GM23338 (cell line): ENCODE data around the gene GDAP1L1. TPM values are rescaled to one million over a fixed set of nuclear protein-coding genes. Genes with fewer than 3 reads are reported as not detected.

Experiments used
- ATAC-seq: fragments of 200-7000 bp; cut with Tn5 transposase; 3 replicates; pipeline ENCODE4 v1.9.1; 2020
- DNase-seq: peaks from one replicate; pipeline ENCODE4 v3.0.0-alpha.2; 2015; ENCODE audit warnings: low spot score
- H2AFZ ChIP-seq: fragments of 200-600 bp; sonication (generic); 2 replicates; pipeline ENCODE4 v1.8.0; 2016; ENCODE audit warnings: antibody characterized with exemption, mild to moderate bottlenecking, moderate library complexity
- H3F3A ChIP-seq: fragments of 200-600 bp; sonication (generic); replicated peaks from 2 replicates; pipeline ENCODE4 v1.8.0; 2017; ENCODE audit warnings: antibody characterized with exemption, mixed run types, low read depth
- H3K27ac ChIP-seq: fragments of 200-600 bp; sonication (generic); 2 replicates; pipeline ENCODE4 v1.6.1; 2016; ENCODE audit warnings: low read depth
- H3K27me3 ChIP-seq: fragments of 200-600 bp; sonication (generic); 2 replicates; pipeline ENCODE4 v1.8.0; 2016; ENCODE audit warnings: mild to moderate bottlenecking, mixed run types, moderate library complexity; ENCODE audit not compliant: insufficient read depth
- H3K36me3 ChIP-seq: fragments of 200-600 bp; sonication (generic); 2 replicates; pipeline ENCODE4 v1.8.0; 2016; ENCODE audit warnings: mild to moderate bottlenecking; ENCODE audit not compliant: insufficient read depth
- H3K4me1 ChIP-seq: fragments of 200-600 bp; sonication (generic); 2 replicates; pipeline ENCODE4 v1.8.0; 2016; ENCODE audit warnings: mild to moderate bottlenecking, moderate library complexity; ENCODE audit not compliant: insufficient read depth
- H3K4me2 ChIP-seq: fragments of 200-600 bp; sonication (generic); 2 replicates; pipeline ENCODE4 v1.7.1; 2017; ENCODE audit warnings: mixed run types
- H3K4me3 ChIP-seq: fragments of 200-600 bp; sonication (generic); 2 replicates; pipeline ENCODE4 v1.6.1; 2016; ENCODE audit warnings: mixed run types
- H3K79me2 ChIP-seq: fragments of 200-600 bp; sonication (generic); replicated peaks from 2 replicates; pipeline ENCODE4 v1.8.0; 2017; ENCODE audit warnings: mild to moderate bottlenecking; ENCODE audit not compliant: insufficient read depth
- H3K9me2 ChIP-seq: fragments of 200-600 bp; sonication (generic); 2 replicates; pipeline ENCODE4 v1.8.0; 2017; ENCODE audit not compliant: insufficient read depth
- H4K20me1 ChIP-seq: fragments of 200-600 bp; sonication (generic); replicated peaks from 2 replicates; pipeline ENCODE4 v1.8.0; 2017; ENCODE audit warnings: mild to moderate bottlenecking; ENCODE audit not compliant: insufficient read depth
- H3K27ac Mint-ChIP-seq: 2 replicates; pipeline ENCODE4 v1.8.0; 2020; ENCODE audit warnings: inconsistent platforms, mild to moderate bottlenecking, moderate library complexity, mixed read lengths
- H3K27me3 Mint-ChIP-seq: 3 replicates; pipeline ENCODE4 v1.8.0; 2022; ENCODE audit warnings: low read depth, mild to moderate bottlenecking, moderate library complexity, mixed read lengths, inconsistent platforms; ENCODE audit not compliant: insufficient read depth, poor library complexity
- H3K36me3 Mint-ChIP-seq: 3 replicates; pipeline ENCODE4 v1.8.0; 2021; ENCODE audit warnings: low read depth, mild to moderate bottlenecking, inconsistent platforms, moderate library complexity, mixed read lengths
- H3K4me1 Mint-ChIP-seq: 3 replicates; pipeline ENCODE4 v1.8.0; 2020; ENCODE audit warnings: mild to moderate bottlenecking, inconsistent platforms, mixed read lengths
- H3K4me3 Mint-ChIP-seq: 3 replicates; pipeline ENCODE4 v1.8.0; 2021; ENCODE audit warnings: moderate library complexity, mild to moderate bottlenecking, inconsistent platforms, mixed read lengths
- H3K9me3 Mint-ChIP-seq: 3 replicates; pipeline ENCODE4 v1.8.0; 2020; ENCODE audit warnings: moderate library complexity, mild to moderate bottlenecking, inconsistent platforms, mixed read lengths
- CREB1 ChIP-seq: fragments of 250-450 bp; sonication (Bioruptor Pico); IDR thresholded peaks from 2 replicates; pipeline ENCODE4 v1.5.0; 2020; ENCODE audit warnings: low read depth, mild to moderate bottlenecking, moderate library complexity
- ETS1 ChIP-seq: IDR thresholded peaks from 2 replicates; pipeline ENCODE4 v1.6.1; 2016; ENCODE audit warnings: antibody characterized with exemption
- JUNB ChIP-seq: IDR thresholded peaks from one replicate; pipeline ENCODE4 v1.6.1; 2016; ENCODE audit warnings: antibody characterized with exemption; ENCODE audit not compliant: unreplicated experiment
- POLR2AphosphoS5 ChIP-seq: IDR thresholded peaks from 2 replicates; pipeline ENCODE4 v1.6.1; 2016; ENCODE audit warnings: antibody characterized with exemption, low read depth
- ZNF114 ChIP-seq: fragments of 250-450 bp; sonication (Bioruptor Pico); IDR thresholded peaks from 2 replicates; pipeline ENCODE4 v1.5.0; 2020; ENCODE audit warnings: mild to moderate bottlenecking, moderate library complexity
- polyA plus RNA-seq: library from polyadenylated mRNA; unstranded; fragments of >200 nt; fragmentation: Nextera tagmentation; extraction: Ambion mirVana; gene quantifications from 2 replicates; pipeline ENCODE4 v1.2.1, GENCODE V29; 2016
- total RNA-seq: library from RNA; depleted of rRNA; stranded (reverse); fragments of >200 nt; shearing (Covaris generic); gene quantifications from 2 replicates; pipeline ENCODE4 v1.2.3, GENCODE V29; 2014
- TF ChIP-seq, protein P1 (sequence below): IDR thresholded peaks from one replicate; pipeline ENCODE4 v1.6.1; 2018; ENCODE audit warnings: antibody characterized with exemption; ENCODE audit not compliant: unreplicated experiment
- TF ChIP-seq, protein P2 (sequence below): fragments of 250-450 bp; sonication (Bioruptor Pico); IDR thresholded peaks from 2 replicates; pipeline ENCODE4 v1.5.0; 2020; ENCODE audit warnings: mild to moderate bottlenecking, moderate library complexity

Gene GDAP1L1
- total and polyA plus RNA-seq, 2 experiments from 2014 or later = 4.5 to 11.2 TPM

GRCh38 chr20:44209686-44210405, 37.3 kb upstream of the GDAP1L1 start:
- Mint-ChIP-seq H3K27ac (peak overlapping the region; percentile 98), H3K9me3 (no peaks in the 10 kb centered on the region; the same call in 2 of the 3 replicates), H3K27me3 (peaks cover 11% of the 10 kb centered on the region), H3K36me3 (peaks cover 11% of the 10 kb centered on the region), H3K4me3 (peak overlapping the region; percentile 98), H3K4me1 (peaks cover 31% of the 10 kb centered on the region; the same call in 2 of the 3 replicates)
- peak; percentile 42 for ATAC-seq
- TF ChIP-seq, protein P1, sequence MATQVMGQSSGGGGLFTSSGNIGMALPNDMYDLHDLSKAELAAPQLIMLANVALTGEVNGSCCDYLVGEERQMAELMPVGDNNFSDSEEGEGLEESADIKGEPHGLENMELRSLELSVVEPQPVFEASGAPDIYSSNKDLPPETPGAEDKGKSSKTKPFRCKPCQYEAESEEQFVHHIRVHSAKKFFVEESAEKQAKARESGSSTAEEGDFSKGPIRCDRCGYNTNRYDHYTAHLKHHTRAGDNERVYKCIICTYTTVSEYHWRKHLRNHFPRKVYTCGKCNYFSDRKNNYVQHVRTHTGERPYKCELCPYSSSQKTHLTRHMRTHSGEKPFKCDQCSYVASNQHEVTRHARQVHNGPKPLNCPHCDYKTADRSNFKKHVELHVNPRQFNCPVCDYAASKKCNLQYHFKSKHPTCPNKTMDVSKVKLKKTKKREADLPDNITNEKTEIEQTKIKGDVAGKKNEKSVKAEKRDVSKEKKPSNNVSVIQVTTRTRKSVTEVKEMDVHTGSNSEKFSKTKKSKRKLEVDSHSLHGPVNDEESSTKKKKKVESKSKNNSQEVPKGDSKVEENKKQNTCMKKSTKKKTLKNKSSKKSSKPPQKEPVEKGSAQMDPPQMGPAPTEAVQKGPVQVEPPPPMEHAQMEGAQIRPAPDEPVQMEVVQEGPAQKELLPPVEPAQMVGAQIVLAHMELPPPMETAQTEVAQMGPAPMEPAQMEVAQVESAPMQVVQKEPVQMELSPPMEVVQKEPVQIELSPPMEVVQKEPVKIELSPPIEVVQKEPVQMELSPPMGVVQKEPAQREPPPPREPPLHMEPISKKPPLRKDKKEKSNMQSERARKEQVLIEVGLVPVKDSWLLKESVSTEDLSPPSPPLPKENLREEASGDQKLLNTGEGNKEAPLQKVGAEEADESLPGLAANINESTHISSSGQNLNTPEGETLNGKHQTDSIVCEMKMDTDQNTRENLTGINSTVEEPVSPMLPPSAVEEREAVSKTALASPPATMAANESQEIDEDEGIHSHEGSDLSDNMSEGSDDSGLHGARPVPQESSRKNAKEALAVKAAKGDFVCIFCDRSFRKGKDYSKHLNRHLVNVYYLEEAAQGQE = peak; percentile 55
- no peak for TF ChIP-seq ZNF114 (CRISPR knock-in tag)
- Histone ChIP-seq H3F3A (no peaks in the 10 kb centered on the region), H3K4me1 (peaks cover 15% of the 10 kb centered on the region), H3K4me3 (peak overlapping the region; percentile 92), H3K27ac (peak overlapping the region; percentile 98), H3K4me2 (peak overlapping the region; percentile 86), H3K27me3 (no peaks in the 10 kb centered on the region), H4K20me1 (peaks cover 21% of the 10 kb centered on the region), H3K79me2 (peaks cover 61% of the 10 kb centered on the region), H3K36me3 (peaks cover 7% of the 10 kb centered on the region), H2AFZ (no peak overlapping the region), H3K9me2 (no peaks in the 10 kb centered on the region)
- DNase-seq = peak; percentile 64

- Histone ChIP-seq H3K79me2 (peaks cover 54% of the 10 kb centered on the region), H3F3A (no peaks in the 10 kb centered on the region), H3K9me2 (no peaks in the 10 kb centered on the region), H3K4me3 (peak within 1 kb of the TSS; percentile 92), H3K4me1 (peaks cover 15% of the 10 kb centered on the region), H2AFZ (0 out of 2 replicates have a peak within 1 kb of the TSS, but pooled peaks have one; percentile 5), H4K20me1 (peaks cover 21% of the 10 kb centered on the region), H3K4me2 (peak within 1 kb of the TSS; percentile 86), H3K27ac (peak within 1 kb of the TSS; percentile 98), H3K27me3 (no peaks in the 10 kb centered on the region), H3K36me3 (peaks cover 7% of the 10 kb centered on the region; the same call in 1 of the 2 replicates)
- DNase-seq = peak; percentile 98
- H3K4me1 Mint-ChIP-seq = peaks cover 36% of the 10 kb centered on the region; the same call in 2 of the 3 replicates
- no peaks in the 10 kb centered on the region; the same call in 2 of the 3 replicates for H3K9me3 Mint-ChIP-seq
- peaks cover 16% of the 10 kb centered on the region for H3K27me3 Mint-ChIP-seq
- peak within 1 kb of the TSS; percentile 98 for H3K4me3 Mint-ChIP-seq
- peak within 1 kb of the TSS; percentile 99 for H3K27ac Mint-ChIP-seq
- TF ChIP-seq ZNF114 (CRISPR knock-in tag) (no peak), POLR2AphosphoS5 (peak; percentile 79), CREB1 (CRISPR knock-in tag) (peak; percentile 92), ETS1 (peak; percentile 53), JUNB (no peak)
- TF ChIP-seq, protein P2, sequence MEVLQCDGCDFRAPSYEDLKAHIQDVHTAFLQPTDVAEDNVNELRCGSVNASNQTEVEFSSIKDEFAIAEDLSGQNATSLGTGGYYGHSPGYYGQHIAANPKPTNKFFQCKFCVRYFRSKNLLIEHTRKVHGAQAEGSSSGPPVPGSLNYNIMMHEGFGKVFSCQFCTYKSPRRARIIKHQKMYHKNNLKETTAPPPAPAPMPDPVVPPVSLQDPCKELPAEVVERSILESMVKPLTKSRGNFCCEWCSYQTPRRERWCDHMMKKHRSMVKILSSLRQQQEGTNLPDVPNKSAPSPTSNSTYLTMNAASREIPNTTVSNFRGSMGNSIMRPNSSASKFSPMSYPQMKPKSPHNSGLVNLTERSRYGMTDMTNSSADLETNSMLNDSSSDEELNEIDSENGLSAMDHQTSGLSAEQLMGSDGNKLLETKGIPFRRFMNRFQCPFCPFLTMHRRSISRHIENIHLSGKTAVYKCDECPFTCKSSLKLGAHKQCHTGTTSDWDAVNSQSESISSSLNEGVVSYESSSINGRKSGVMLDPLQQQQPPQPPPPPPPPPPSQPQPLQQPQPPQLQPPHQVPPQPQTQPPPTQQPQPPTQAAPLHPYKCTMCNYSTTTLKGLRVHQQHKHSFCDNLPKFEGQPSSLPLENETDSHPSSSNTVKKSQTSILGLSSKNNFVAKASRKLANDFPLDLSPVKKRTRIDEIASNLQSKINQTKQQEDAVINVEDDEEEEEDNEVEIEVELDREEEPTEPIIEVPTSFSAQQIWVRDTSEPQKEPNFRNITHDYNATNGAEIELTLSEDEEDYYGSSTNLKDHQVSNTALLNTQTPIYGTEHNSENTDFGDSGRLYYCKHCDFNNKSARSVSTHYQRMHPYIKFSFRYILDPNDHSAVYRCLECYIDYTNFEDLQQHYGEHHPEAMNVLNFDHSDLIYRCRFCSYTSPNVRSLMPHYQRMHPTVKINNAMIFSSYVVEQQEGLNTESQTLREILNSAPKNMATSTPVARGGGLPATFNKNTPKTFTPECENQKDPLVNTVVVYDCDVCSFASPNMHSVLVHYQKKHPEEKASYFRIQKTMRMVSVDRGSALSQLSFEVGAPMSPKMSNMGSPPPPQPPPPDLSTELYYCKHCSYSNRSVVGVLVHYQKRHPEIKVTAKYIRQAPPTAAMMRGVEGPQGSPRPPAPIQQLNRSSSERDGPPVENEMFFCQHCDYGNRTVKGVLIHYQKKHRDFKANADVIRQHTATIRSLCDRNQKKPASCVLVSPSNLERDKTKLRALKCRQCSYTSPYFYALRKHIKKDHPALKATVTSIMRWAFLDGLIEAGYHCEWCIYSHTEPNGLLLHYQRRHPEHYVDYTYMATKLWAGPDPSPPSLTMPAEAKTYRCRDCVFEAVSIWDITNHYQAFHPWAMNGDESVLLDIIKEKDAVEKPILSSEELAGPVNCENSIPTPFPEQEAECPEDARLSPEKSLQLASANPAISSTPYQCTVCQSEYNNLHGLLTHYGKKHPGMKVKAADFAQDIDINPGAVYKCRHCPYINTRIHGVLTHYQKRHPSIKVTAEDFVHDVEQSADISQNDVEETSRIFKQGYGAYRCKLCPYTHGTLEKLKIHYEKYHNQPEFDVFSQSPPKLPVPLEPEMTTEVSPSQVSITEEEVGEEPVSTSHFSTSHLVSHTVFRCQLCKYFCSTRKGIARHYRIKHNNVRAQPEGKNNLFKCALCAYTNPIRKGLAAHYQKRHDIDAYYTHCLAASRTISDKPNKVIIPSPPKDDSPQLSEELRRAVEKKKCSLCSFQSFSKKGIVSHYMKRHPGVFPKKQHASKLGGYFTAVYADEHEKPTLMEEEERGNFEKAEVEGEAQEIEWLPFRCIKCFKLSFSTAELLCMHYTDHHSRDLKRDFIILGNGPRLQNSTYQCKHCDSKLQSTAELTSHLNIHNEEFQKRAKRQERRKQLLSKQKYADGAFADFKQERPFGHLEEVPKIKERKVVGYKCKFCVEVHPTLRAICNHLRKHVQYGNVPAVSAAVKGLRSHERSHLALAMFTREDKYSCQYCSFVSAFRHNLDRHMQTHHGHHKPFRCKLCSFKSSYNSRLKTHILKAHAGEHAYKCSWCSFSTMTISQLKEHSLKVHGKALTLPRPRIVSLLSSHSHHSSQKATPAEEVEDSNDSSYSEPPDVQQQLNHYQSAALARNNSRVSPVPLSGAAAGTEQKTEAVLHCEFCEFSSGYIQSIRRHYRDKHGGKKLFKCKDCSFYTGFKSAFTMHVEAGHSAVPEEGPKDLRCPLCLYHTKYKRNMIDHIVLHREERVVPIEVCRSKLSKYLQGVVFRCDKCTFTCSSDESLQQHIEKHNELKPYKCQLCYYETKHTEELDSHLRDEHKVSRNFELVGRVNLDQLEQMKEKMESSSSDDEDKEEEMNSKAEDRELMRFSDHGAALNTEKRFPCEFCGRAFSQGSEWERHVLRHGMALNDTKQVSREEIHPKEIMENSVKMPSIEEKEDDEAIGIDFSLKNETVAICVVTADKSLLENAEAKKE = no peak
- ATAC-seq = peak; percentile 87
- peaks cover 7% of the 10 kb centered on the region for H3K36me3 Mint-ChIP-seq
Measured at GRCh38 chr20:44210406-44211176, 36.5 kb upstream of the GDAP1L1 start, which contains the start of gene OSER1. OSER1 (minus strand) TSS chr20:44210771; CDS start chr20:44206957, 3,814 bp downstream.
